Measurements from ENCODE around the gene STEAP1. TPM values are rescaled to one million over a fixed set of nuclear protein-coding genes. Genes with fewer than 3 reads are reported as not detected.

STEAP1 gene
- total RNA-seq, 1 donor from 2014 or later, result 17.4 TPM

- peak; percentile 76 for DNase-seq (ENCODE audit: low read depth)
Observed at GRCh38 chr7:90211391-90212148, 57.3 kb downstream of the STEAP1 start, which contains the start of gene STEAP2. STEAP2 (plus strand) TSS chr7:90211740; CDS start chr7:90225083, 13,343 bp downstream.

- DNase-seq (ENCODE audit: low read depth), result no peak
Observed at GRCh38 chr7:90212149-90212495, 57.9 kb downstream of the STEAP1 start.

- DNase-seq (ENCODE audit: low read depth), result no peak
Observed at GRCh38 chr7:90213521-90213920, 59.3 kb downstream of the STEAP1 start.

Other genes with a start within 250 kb of the STEAP1 start
- gene STEAP2, start 57.3 kb downstream of the STEAP1 start, total RNA-seq, result 7.1 and 20.2 TPM in 2 replicates
- gene CFAP69, start 90.7 kb downstream of the STEAP1 start, total RNA-seq, result 0.87 and 10.3 TPM in 2 replicates
- gene FAM237B, start 166.8 kb downstream of the STEAP1 start, total RNA-seq, result not detected in 2 replicates
- gene GTPBP10, start 192.2 kb downstream of the STEAP1 start, total RNA-seq, result 21.4 and 22.7 TPM in 2 replicates
- gene CLDN12, start 249.0 kb downstream of the STEAP1 start, total RNA-seq, result 62.1 and 95.2 TPM in 2 replicates

All from renal cortical epithelial cell (primary cell).